NCI-H69 (cell line): ENCODE measurements around the gene RAP1A.
A peak's percentile ranks its signal among the peaks of the same experiment; 100 is the strongest.
"Not testable (repeated sequence)": the region's sequence is repeated elsewhere in the genome, so short reads cannot be mapped to it uniquely, and the experiment has no call there.

Source experiments
- DNase-seq: peaks from one replicate; lab custom pipeline; 2025; lab: John Stamatoyannopoulos, UW

RAP1A gene

GRCh38 chr1:111669268-111669667 lies 49.7 kb downstream of the RAP1A start:
- no peak for DNase-seq

- DNase-seq, result no peak
These were observed 52.3 kb downstream of the RAP1A start for GRCh38 chr1:111671852-111672251.

- DNase-seq, result no peak
These were observed 52.7 kb downstream of the RAP1A start for GRCh38 chr1:111672331-111672730.

- no peak for DNase-seq
These were observed 58.0 kb downstream of the RAP1A start for GRCh38 chr1:111677604-111678003.

- DNase-seq, result no peak
These were observed 60.0 kb downstream of the RAP1A start for GRCh38 chr1:111679541-111679940.

GRCh38 chr1:111680212-111680800 lies 60.7 kb downstream of the RAP1A start:
- DNase-seq, result not testable (repeated sequence)

GRCh38 chr1:111685293-111686153 lies 65.9 kb downstream of the RAP1A start:
- DNase-seq, result not testable (repeated sequence)

- DNase-seq, result peak; percentile 78
These were observed 70.7 kb downstream of the RAP1A start for GRCh38 chr1:111690306-111690617.

- DNase-seq, result no peak
These were observed 72.3 kb downstream of the RAP1A start for GRCh38 chr1:111691886-111692285.

- DNase-seq, result no peak
These were observed 76.2 kb downstream of the RAP1A start for GRCh38 chr1:111695801-111696200.

GRCh38 chr1:111696330-111696729 lies 76.7 kb downstream of the RAP1A start:
- no peak for DNase-seq

GRCh38 chr1:111699268-111699667 lies 79.7 kb downstream of the RAP1A start:
- DNase-seq, result no peak

GRCh38 chr1:111702504-111703050 lies 83.0 kb downstream of the RAP1A start:
- DNase-seq, result no peak

GRCh38 chr1:111704240-111704639 lies 84.7 kb downstream of the RAP1A start:
- DNase-seq, result no peak

GRCh38 chr1:111704776-111705175 lies 85.2 kb downstream of the RAP1A start:
- DNase-seq, result no peak

- no peak for DNase-seq
These were observed 86.3 kb downstream of the RAP1A start for GRCh38 chr1:111705841-111706240.

- DNase-seq, result no peak
These were observed 87.3 kb downstream of the RAP1A start for GRCh38 chr1:111706921-111707320.

GRCh38 chr1:111707906-111708305 lies 88.3 kb downstream of the RAP1A start:
- no peak for DNase-seq

- no peak for DNase-seq
These were observed 90.4 kb downstream of the RAP1A start for GRCh38 chr1:111709986-111710385.

- DNase-seq, result no peak
These were observed 96.7 kb downstream of the RAP1A start for GRCh38 chr1:111716333-111716732.

GRCh38 chr1:111717450-111717849 lies 97.9 kb downstream of the RAP1A start:
- DNase-seq, result no peak

GRCh38 chr1:111719135-111719534 lies 99.5 kb downstream of the RAP1A start:
- DNase-seq, result no peak

GRCh38 chr1:111719674-111720132 lies 100.1 kb downstream of the RAP1A start:
- no peak for DNase-seq
